K562 (cell line): ENCODE results near the gene PDE4A. TPM values are rescaled to one million over a fixed set of nuclear protein-coding genes. Genes with fewer than 3 reads are reported as not detected.
A peak's percentile ranks its signal among the peaks of the same experiment; 100 is the strongest.

Source experiments
- CEBPG ChIP-seq, 3 experiments: fragments of 200-800 bp in 1 of 3; sonication (Bioruptor generic) in 1 of 3; sonication (generic) in 1 of 3; formaldehyde crosslinking in 1 of 3; IDR thresholded peaks in 2 of 3; conservative IDR thresholded peaks in 1 of 3; 2 replicates each; pipeline versions ENCODE4 v1.6.1 to v1.8.0; 2016 to 2022; ENCODE audit warnings: missing compliant biosample characterization in 2 of 3, missing genetic modification characterization in 2 of 3, mild to moderate bottlenecking in 1 of 3, missing genetic modification reagents in 1 of 3
- CREM ChIP-seq: IDR thresholded peaks from 2 replicates; pipeline ENCODE4 v1.6.1; 2014; ENCODE audit warnings: antibody characterized with exemption, low read depth
- CSDE1 ChIP-seq, 2 experiments: fragments of 450-650 bp; IDR thresholded peaks; 2 replicates each; pipeline ENCODE4 v1.6.1; 2016; ENCODE audit warnings: mild to moderate bottlenecking in 1 of 2
- EGR1 ChIP-seq: fragments of 450-650 bp; conservative IDR thresholded peaks from 2 replicates; pipeline ENCODE4 v1.6.1; 2017; ENCODE audit warnings: mild to moderate bottlenecking
- ELF1 ChIP-seq: fragments of 200-800 bp; sonication (Bioruptor generic); IDR thresholded peaks from 2 replicates; pipeline ENCODE4 v1.6.1; 2016; ENCODE audit warnings: missing genetic modification characterization, missing compliant biosample characterization
- FOSL1 ChIP-seq: fragments of 200-800 bp; sonication (Bioruptor generic); conservative IDR thresholded peaks from 2 replicates; pipeline ENCODE4 v1.6.1; 2016; ENCODE audit warnings: missing genetic modification characterization, missing compliant biosample characterization
- HDAC2 ChIP-seq: fragments of 450-650 bp; IDR thresholded peaks from 2 replicates; pipeline ENCODE4 v1.6.1; 2016; ENCODE audit warnings: mild to moderate bottlenecking
- L3MBTL2 ChIP-seq: fragments of 450-650 bp; IDR thresholded peaks from 2 replicates; pipeline ENCODE4 v1.6.1; 2016; ENCODE audit warnings: mild to moderate bottlenecking, moderate library complexity
- MTA3 ChIP-seq: fragments of 450-650 bp; formaldehyde crosslinking; IDR thresholded peaks from 2 replicates; pipeline ENCODE4 v1.6.1; 2017; ENCODE audit warnings: mild to moderate bottlenecking, borderline replicate concordance
- MYBL2 ChIP-seq, 2 experiments: fragments of 450-650 bp in 1 of 2; sonication (generic) in 1 of 2; formaldehyde crosslinking in 1 of 2; IDR thresholded peaks; 2 replicates each; pipeline versions ENCODE4 v1.6.1 to v1.8.1; 2017 to 2022; ENCODE audit warnings: borderline replicate concordance in 1 of 2, inconsistent platforms in 1 of 2, low read depth in 1 of 2, mild to moderate bottlenecking in 1 of 2, missing genetic modification reagents in 1 of 2, moderate library complexity in 1 of 2
- NBN ChIP-seq: fragments of 450-650 bp; IDR thresholded peaks from 2 replicates; pipeline ENCODE4 v1.6.1; 2016; ENCODE audit warnings: low read depth, mild to moderate bottlenecking
- NCOA4 ChIP-seq: fragments of 450-650 bp; IDR thresholded peaks from 2 replicates; pipeline ENCODE4 v1.6.1; 2018; ENCODE audit warnings: mild to moderate bottlenecking; ENCODE audit not compliant: partially characterized antibody
- SNRNP70 ChIP-seq: fragments of 200-400 bp; formaldehyde crosslinking; optimal IDR thresholded peaks from 2 replicates; pipeline ENCODE3; 2017; ENCODE audit warnings: low read depth, low read length
- SRSF7 ChIP-seq: fragments of 200-400 bp; formaldehyde crosslinking; optimal IDR thresholded peaks from 2 replicates; pipeline ENCODE3; 2017; ENCODE audit warnings: mild to moderate bottlenecking, low read depth, low read length
- TAF1 ChIP-seq: IDR thresholded peaks from 2 replicates; pipeline ENCODE4 v1.6.1; 2011; ENCODE audit warnings: mild to moderate bottlenecking, low read length, moderate library complexity; ENCODE audit not compliant: insufficient read depth, control insufficient read depth, severe bottlenecking; ENCODE audit errors: extremely low read depth
- ZC3H8 ChIP-seq: fragments of 450-650 bp; IDR thresholded peaks from 2 replicates; pipeline ENCODE4 v1.6.1; 2017
- ZFX ChIP-seq: sonication (generic); formaldehyde crosslinking; IDR thresholded peaks from 2 replicates; pipeline ENCODE4 v1.8.0; 2022; ENCODE audit warnings: mild to moderate bottlenecking, missing genetic modification reagents, moderate library complexity
- ZNF232 ChIP-seq: sonication (generic); formaldehyde crosslinking; IDR thresholded peaks from 2 replicates; pipeline ENCODE4 v1.8.0; 2022; ENCODE audit warnings: mild to moderate bottlenecking, missing genetic modification reagents
- ZNF263 ChIP-seq: sonication (generic); formaldehyde crosslinking; IDR thresholded peaks from 2 replicates; pipeline ENCODE4 v1.8.0; 2022; ENCODE audit warnings: mild to moderate bottlenecking, missing genetic modification reagents, borderline replicate concordance
- ZNF644 ChIP-seq: fragments of 200-800 bp; sonication (Bioruptor generic); IDR thresholded peaks from 2 replicates; pipeline ENCODE4 v1.6.1; 2016; ENCODE audit warnings: low read depth, missing genetic modification characterization, missing compliant biosample characterization
- ZNF740 ChIP-seq, 3 experiments: fragments of 200-800 bp in 1 of 3; sonication (Bioruptor generic) in 1 of 3; sonication (generic) in 1 of 3; formaldehyde crosslinking in 1 of 3; IDR thresholded peaks; 2 replicates each; pipeline versions ENCODE4 v1.6.1 to v1.8.0; 2016 to 2022; ENCODE audit warnings: mild to moderate bottlenecking in 2 of 3, missing compliant biosample characterization in 2 of 3, missing genetic modification characterization in 2 of 3, missing genetic modification reagents in 1 of 3
- polyA plus RNA-seq, 8 experiments: library from polyadenylated mRNA; depleted of rRNA in 4 of 8; stranded (reverse) in 5 of 8; unstranded in 3 of 8; fragments of >200 nt; fragmentation: Nextera tagmentation in 2 of 8; fragmentation: Illumina TruSeq in 1 of 8; extraction: Ambion mirVana in 2 of 8; extraction: Trizol in 1 of 8; gene quantifications; 2 replicates each; pipeline versions ENCODE4 v1.2.1 to v1.2.3, GENCODE V29; 2011 to 2014; ENCODE audit warnings: inconsistent platforms in 1 of 8, missing spikeins in 1 of 8
- total RNA-seq, 7 experiments: library from RNA; depleted of rRNA in 6 of 7; stranded (reverse); fragments of >200 nt in 6 of 7; fragmentation: Illumina TruSeq in 2 of 7; extraction: Trizol in 2 of 7; gene quantifications; 2 replicates each; pipeline versions ENCODE4 v1.2.1 to v1.2.3, GENCODE V29; 2011 to 2021; ENCODE audit warnings: low replicate concordance in 1 of 7
- TF ChIP-seq, protein P1 (sequence below): sonication (generic); formaldehyde crosslinking; IDR thresholded peaks from 2 replicates; pipeline ENCODE4 v1.8.0; 2022; ENCODE audit warnings: missing genetic modification reagents, mild to moderate bottlenecking, moderate library complexity, borderline replicate concordance
- TF ChIP-seq, protein P2 (sequence below): sonication (generic); formaldehyde crosslinking; IDR thresholded peaks from 2 replicates; pipeline ENCODE4 v1.8.0; 2022; ENCODE audit warnings: mild to moderate bottlenecking, missing genetic modification reagents

PDE4A gene
- total and polyA plus RNA-seq, 9 of the 15 experiments (the other 6 are each of a cell fraction or from before 2014, with no cell fraction given), result 0.66 to 26.9 (median 4.6) TPM

DNA sequence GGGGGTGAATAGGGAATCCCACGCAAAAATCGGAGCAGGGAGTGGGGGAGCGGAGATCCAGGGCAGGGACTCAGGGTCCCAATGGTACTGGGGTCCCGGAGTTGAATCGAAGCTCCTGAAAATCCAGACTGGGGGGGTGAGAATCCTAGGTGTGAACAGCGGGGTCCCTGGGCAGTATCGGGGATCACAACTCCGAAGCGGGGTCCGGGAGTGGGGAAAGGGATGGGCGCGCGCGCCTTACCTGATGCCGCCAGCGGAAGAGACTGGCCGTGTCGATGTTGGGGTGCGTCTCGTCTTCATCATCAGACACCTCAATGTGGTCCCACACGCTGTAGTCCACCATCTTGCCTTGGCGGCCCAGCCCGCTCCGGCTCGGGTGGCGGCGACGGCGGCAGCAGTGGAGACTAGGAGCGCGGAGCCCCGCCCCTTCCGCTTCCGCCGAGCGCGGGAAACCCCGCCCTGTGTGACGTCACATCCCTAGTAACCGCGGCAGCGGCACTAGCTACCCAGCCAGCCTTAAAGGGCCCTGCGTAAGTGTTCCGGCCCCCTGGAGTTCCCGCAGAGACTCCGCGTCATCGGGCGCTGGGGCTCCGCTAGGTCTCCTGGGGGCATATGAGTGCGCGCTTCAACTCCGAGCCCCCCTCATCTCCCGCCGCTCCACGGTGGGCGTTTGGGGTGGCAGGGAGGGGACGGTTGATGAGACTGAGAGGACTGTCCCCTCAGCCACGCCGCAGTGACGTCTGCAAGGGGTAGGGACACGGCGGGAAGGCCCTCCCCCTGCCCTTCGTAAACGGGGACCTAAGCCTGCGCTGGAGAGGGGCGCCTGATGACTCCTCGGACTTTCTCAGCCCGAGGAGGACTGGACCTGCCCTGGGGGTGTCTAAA lies 17.0 kb upstream of the PDE4A start, which contains the start of gene CDC37 (continued):
- TF ChIP-seq MYBL2 (IDR thresholded peaks at IDR 0.05; ENCODE audit: low read depth) (no peak), MYBL2 (CRISPR knock-in tag; IDR thresholded peaks at IDR 0.05; ENCODE audit: borderline replicate concordance) (no peak), NCOA4 (no peak), HDAC2 (peak; percentile 91), ZNF263 (no peak), NBN (peak; percentile 93), ZNF740 (CRISPR knock-in tag; IDR thresholded peaks at IDR 0.05) (peak; percentile 10; the same call in 1 of the 2 replicates), ZNF740 (tag; IDR thresholded peaks at IDR 0.05) (no peak), L3MBTL2 (peak; percentile 28; the same call in 1 of the 2 replicates), ZNF644 (tag) (no peak), ZNF232 (CRISPR knock-in tag) (no peak), ZC3H8 (no peak), CEBPG (CRISPR knock-in tag; IDR thresholded peaks at IDR 0.05) (peak; percentile 49; the same call in 1 of the 2 replicates), CEBPG (tag; conservative IDR thresholded peaks at IDR 0.05 in 1 of 2, IDR thresholded peaks at IDR 0.05 in 1 of 2) (no peak), ELF1 (tag) (peak; percentile 56; the same call in 1 of the 2 replicates), SRSF7 (no peak), SNRNP70 (no peak), CREM (peak; percentile 96), FOSL1 (peak; percentile 43; the same call in 1 of the 2 replicates), CSDE1 (IDR thresholded peaks at IDR 0.05) (peak in 1 of 2 experiments; percentile 89; a peak in 2 of 4 replicates), TAF1 (peak; percentile 90), MTA3 (peak; percentile 40; the same call in 1 of the 2 replicates), ZFX (CRISPR knock-in tag) (peak; percentile 52), EGR1 (no peak)
- TF ChIP-seq, protein P1, sequence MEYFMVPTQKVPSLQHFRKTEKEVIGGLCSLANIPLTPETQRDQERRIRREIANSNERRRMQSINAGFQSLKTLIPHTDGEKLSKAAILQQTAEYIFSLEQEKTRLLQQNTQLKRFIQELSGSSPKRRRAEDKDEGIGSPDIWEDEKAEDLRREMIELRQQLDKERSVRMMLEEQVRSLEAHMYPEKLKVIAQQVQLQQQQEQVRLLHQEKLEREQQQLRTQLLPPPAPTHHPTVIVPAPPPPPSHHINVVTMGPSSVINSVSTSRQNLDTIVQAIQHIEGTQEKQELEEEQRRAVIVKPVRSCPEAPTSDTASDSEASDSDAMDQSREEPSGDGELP (CRISPR knock-in tag), result peak; percentile 81
- TF ChIP-seq, protein P2, sequence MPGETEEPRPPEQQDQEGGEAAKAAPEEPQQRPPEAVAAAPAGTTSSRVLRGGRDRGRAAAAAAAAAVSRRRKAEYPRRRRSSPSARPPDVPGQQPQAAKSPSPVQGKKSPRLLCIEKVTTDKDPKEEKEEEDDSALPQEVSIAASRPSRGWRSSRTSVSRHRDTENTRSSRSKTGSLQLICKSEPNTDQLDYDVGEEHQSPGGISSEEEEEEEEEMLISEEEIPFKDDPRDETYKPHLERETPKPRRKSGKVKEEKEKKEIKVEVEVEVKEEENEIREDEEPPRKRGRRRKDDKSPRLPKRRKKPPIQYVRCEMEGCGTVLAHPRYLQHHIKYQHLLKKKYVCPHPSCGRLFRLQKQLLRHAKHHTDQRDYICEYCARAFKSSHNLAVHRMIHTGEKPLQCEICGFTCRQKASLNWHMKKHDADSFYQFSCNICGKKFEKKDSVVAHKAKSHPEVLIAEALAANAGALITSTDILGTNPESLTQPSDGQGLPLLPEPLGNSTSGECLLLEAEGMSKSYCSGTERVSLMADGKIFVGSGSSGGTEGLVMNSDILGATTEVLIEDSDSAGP (CRISPR knock-in tag), result peak; percentile 94
